CD4-positive, CD25-positive, alpha-beta regulatory T cell (primary cell): ENCODE data around the gene LIPE. TPM values are rescaled to one million over a fixed set of nuclear protein-coding genes. Genes with fewer than 3 reads are reported as not detected.

Experiments used
- ATAC-seq, 2 donors: fragments of 150-1000 bp; cut with Tn5 transposase; one replicate each; pipeline ENCODE4 v1.10.0; 2021; ENCODE audit warnings: low read depth in 2 of 2, moderate number of reproducible peaks in 2 of 2, moderate library complexity in 1 of 2
- DNase-seq, 3 donors: peaks; one replicate each; pipeline versions ENCODE4 v3.0.0 to v3.0.0-alpha.2; 2012 to 2022; ENCODE audit warnings: mixed read lengths in 1 of 3
- H3K27ac ChIP-seq: one replicate; pipeline ENCODE4 v1.7.0; 2013; ENCODE audit warnings: mild to moderate bottlenecking, low read length; ENCODE audit not compliant: insufficient read depth, poor library complexity, severe bottlenecking
- H3K27me3 ChIP-seq: one replicate; pipeline ENCODE4 v1.7.0; 2013; ENCODE audit warnings: low read length; ENCODE audit not compliant: control insufficient read depth, insufficient read depth
- H3K36me3 ChIP-seq: one replicate; pipeline ENCODE4 v1.7.0; 2013; ENCODE audit warnings: mild to moderate bottlenecking, low read length, moderate library complexity; ENCODE audit not compliant: control insufficient read depth, insufficient read depth
- H3K4me1 ChIP-seq: 2 replicates; pipeline ENCODE4 v1.7.0; 2013; ENCODE audit warnings: mild to moderate bottlenecking, low read length; ENCODE audit not compliant: insufficient read depth, control insufficient read depth, poor library complexity, severe bottlenecking
- H3K4me3 ChIP-seq: one replicate; pipeline ENCODE4 v1.7.0; 2013; ENCODE audit warnings: low read depth, mild to moderate bottlenecking, low read length, moderate library complexity
- H3K9me3 ChIP-seq, 2 experiments: 1 replicate in 1 of 2; 2 replicates in 1 of 2; pipeline ENCODE4 v1.7.0; 2013; ENCODE audit warnings: low read length in 2 of 2, mild to moderate bottlenecking in 1 of 2, moderate library complexity in 1 of 2; ENCODE audit not compliant: control insufficient read depth in 2 of 2
- H3K27ac Mint-ChIP-seq, 3 donors: one replicate each; pipeline ENCODE4 v1.8.0; 2020 to 2022; ENCODE audit warnings: mild to moderate bottlenecking in 3 of 3, mixed read lengths in 3 of 3, moderate library complexity in 2 of 3
- H3K27me3 Mint-ChIP-seq: one replicate; pipeline ENCODE4 v1.8.0; 2022; ENCODE audit warnings: mild to moderate bottlenecking, mixed read lengths
- H3K36me3 Mint-ChIP-seq: one replicate; pipeline ENCODE4 v1.8.0; 2020; ENCODE audit warnings: mixed read lengths
- H3K4me1 Mint-ChIP-seq, 4 donors: one replicate each; pipeline ENCODE4 v1.8.0; 2020 to 2022; ENCODE audit warnings: mixed read lengths in 4 of 4, mild to moderate bottlenecking in 1 of 4
- H3K4me3 Mint-ChIP-seq, 4 donors: one replicate each; pipeline ENCODE4 v1.8.0; 2020 to 2022; ENCODE audit warnings: mild to moderate bottlenecking in 4 of 4, mixed read lengths in 4 of 4, moderate library complexity in 3 of 4
- H3K9me3 Mint-ChIP-seq, 7 donors: one replicate each; pipeline ENCODE4 v1.8.0; 2020 to 2022; ENCODE audit warnings: mixed read lengths in 7 of 7, mild to moderate bottlenecking in 3 of 7, moderate library complexity in 2 of 7
- polyA plus RNA-seq, 4 donors: library from polyadenylated mRNA; unstranded; fragments of 300-500 nt; fragmentation: Illumina TruSeq; gene quantifications; one replicate each; pipeline ENCODE4 v1.2.3, GENCODE V29; 2021
- total RNA-seq: library from RNA; stranded (reverse); gene quantifications from one replicate; pipeline ENCODE4 v1.2.3, GENCODE V29; 2022

The LIPE gene
- 13.2 TPM for total RNA-seq
- polyA plus RNA-seq = 1 to 10 TPM; 3.0 to 7.1 (median 5.4) TPM

GRCh38 chr19:42427313-42427712 is at the start of gene LIPE:
Gene LIPE, minus strand, starts transcription at chr19:42427388. Its CDS starts 239 bp downstream, at chr19:42427149.
- H3K4me1 ChIP-seq = peaks cover 20% of the 10 kb centered on the region
- no peaks in the 10 kb centered on the region for H3K9me3 ChIP-seq
- peaks cover 7% of the 10 kb centered on the region for H3K27me3 Mint-ChIP-seq
- ATAC-seq = no peak
- no peaks in the 10 kb centered on the region for H3K36me3 Mint-ChIP-seq
- peaks cover 0 to 26% (median 10%) of the 10 kb centered on the region in 4 donors for H3K4me1 Mint-ChIP-seq
- peak within 1 kb of the TSS in 1 of 3 donors; percentile 25 for H3K27ac Mint-ChIP-seq
- no peaks in the 10 kb centered on the region for H3K9me3 Mint-ChIP-seq
- H3K36me3 ChIP-seq = no peaks in the 10 kb centered on the region
- H3K27ac ChIP-seq = no peak within 1 kb of the TSS
- peak within 1 kb of the TSS in 1 of 4 donors; percentile 44 for H3K4me3 Mint-ChIP-seq
- DNase-seq = no peak
- no peak within 1 kb of the TSS for H3K4me3 ChIP-seq
- H3K27me3 ChIP-seq = no peaks in the 10 kb centered on the region

- Histone ChIP-seq H3K9me3 (no peaks in the 10 kb centered on the region), H3K36me3 (no peaks in the 10 kb centered on the region), H3K27ac (no peak overlapping the region), H3K4me3 (no peak overlapping the region), H3K27me3 (no peaks in the 10 kb centered on the region), H3K4me1 (peaks cover 10% of the 10 kb centered on the region)
- Mint-ChIP-seq H3K36me3 (no peaks in the 10 kb centered on the region), H3K27me3 (peaks cover 6% of the 10 kb centered on the region), H3K27ac (no peak overlapping the region), H3K4me1 (peaks cover 3 to 20% (median 8%) of the 10 kb centered on the region in 4 donors), H3K9me3 (peaks cover 0 to 3% (median 0%) of the 10 kb centered on the region in 7 donors), H3K4me3 (no peak overlapping the region)
- DNase-seq = no peak
- no peak for ATAC-seq
Observed at GRCh38 chr19:42475366-42475765, 48.2 kb upstream of the LIPE start.

GRCh38 chr19:42474743-42475142 is 47.6 kb upstream of the LIPE start:
- ATAC-seq (no peak), DNase-seq (no peak)
- no peak overlapping the region for H3K4me3 Mint-ChIP-seq
- Histone ChIP-seq H3K4me3 (no peak overlapping the region), H3K9me3 (no peaks in the 10 kb centered on the region), H3K27ac (no peak overlapping the region), H3K4me1 (peaks cover 4% of the 10 kb centered on the region), H3K27me3 (no peaks in the 10 kb centered on the region), H3K36me3 (no peaks in the 10 kb centered on the region)
- H3K4me1 Mint-ChIP-seq = peaks cover 0 to 17% (median 7%) of the 10 kb centered on the region in 4 donors
- no peaks in the 10 kb centered on the region for H3K36me3 Mint-ChIP-seq
- H3K27me3 Mint-ChIP-seq = peaks cover 6% of the 10 kb centered on the region
- H3K9me3 Mint-ChIP-seq = peaks cover 0 to 3% (median 0%) of the 10 kb centered on the region in 7 donors
- no peak overlapping the region for H3K27ac Mint-ChIP-seq

GRCh38 chr19:42473686-42474085 is 46.5 kb upstream of the LIPE start:
- H3K4me1 ChIP-seq = no peaks in the 10 kb centered on the region
- Mint-ChIP-seq H3K4me3 (no peak overlapping the region), H3K27me3 (peaks cover 6% of the 10 kb centered on the region), H3K4me1 (peaks cover 0 to 13% (median 2%) of the 10 kb centered on the region in 4 donors), H3K36me3 (no peaks in the 10 kb centered on the region), H3K27ac (peak overlapping the region in 1 of 3 donors; percentile 6), H3K9me3 (no peaks in the 10 kb centered on the region)
- H3K9me3 ChIP-seq = no peaks in the 10 kb centered on the region
- H3K36me3 ChIP-seq = no peaks in the 10 kb centered on the region
- H3K27me3 ChIP-seq = no peaks in the 10 kb centered on the region
- no peak overlapping the region for H3K4me3 ChIP-seq
- ATAC-seq (no peak), DNase-seq (no peak)
- no peak overlapping the region for H3K27ac ChIP-seq

GRCh38 chr19:42472402-42473147 is 45.4 kb upstream of the LIPE start:
- no peak for DNase-seq
- H3K27me3 Mint-ChIP-seq = peaks cover 6% of the 10 kb centered on the region
- H3K27ac Mint-ChIP-seq = peak overlapping the region in 2 of 3 donors; percentile 6 to 10
- no peaks in the 10 kb centered on the region for H3K36me3 ChIP-seq
- no peak overlapping the region for H3K4me3 ChIP-seq
- H3K4me1 Mint-ChIP-seq = peaks cover 0 to 13% (median under 1%) of the 10 kb centered on the region in 4 donors
- H3K4me3 Mint-ChIP-seq = no peak overlapping the region
- no peaks in the 10 kb centered on the region for H3K27me3 ChIP-seq
- H3K9me3 Mint-ChIP-seq = no peaks in the 10 kb centered on the region
- ATAC-seq = no peak
- H3K4me1 ChIP-seq = no peaks in the 10 kb centered on the region
- no peaks in the 10 kb centered on the region for H3K36me3 Mint-ChIP-seq
- H3K27ac ChIP-seq = no peak overlapping the region
- no peaks in the 10 kb centered on the region for H3K9me3 ChIP-seq

- Histone ChIP-seq H3K4me3 (no peak overlapping the region), H3K9me3 (no peaks in the 10 kb centered on the region), H3K27ac (no peak overlapping the region), H3K36me3 (no peaks in the 10 kb centered on the region), H3K27me3 (no peaks in the 10 kb centered on the region), H3K4me1 (no peaks in the 10 kb centered on the region)
- H3K9me3 Mint-ChIP-seq = no peaks in the 10 kb centered on the region
- peaks cover 6% of the 10 kb centered on the region for H3K27me3 Mint-ChIP-seq
- no peaks in the 10 kb centered on the region for H3K36me3 Mint-ChIP-seq
- DNase-seq = no peak
- H3K4me3 Mint-ChIP-seq = no peak overlapping the region
- ATAC-seq = no peak
- peaks cover 0 to 19% (median 2%) of the 10 kb centered on the region in 4 donors for H3K4me1 Mint-ChIP-seq
- H3K27ac Mint-ChIP-seq = no peak overlapping the region
Observed at GRCh38 chr19:42471554-42472249, 44.5 kb upstream of the LIPE start.

GRCh38 chr19:42469311-42470235 is 42.4 kb upstream of the LIPE start:
- Histone ChIP-seq H3K27ac (no peak overlapping the region), H3K4me1 (no peaks in the 10 kb centered on the region), H3K4me3 (no peak overlapping the region), H3K9me3 (no peaks in the 10 kb centered on the region), H3K36me3 (no peaks in the 10 kb centered on the region), H3K27me3 (no peaks in the 10 kb centered on the region)
- Mint-ChIP-seq H3K9me3 (no peaks in the 10 kb centered on the region), H3K27ac (no peak overlapping the region), H3K27me3 (peaks cover 6% of the 10 kb centered on the region), H3K36me3 (no peaks in the 10 kb centered on the region), H3K4me3 (no peak overlapping the region), H3K4me1 (peaks cover 0 to 22% (median 4%) of the 10 kb centered on the region in 4 donors)
- peak; percentile 34 to 54 for ATAC-seq
- no peak for DNase-seq
